Esophagus squamous epithelium (tissue), 5 donors: Measurements from ENCODE around the gene GOLGA8N. TPM values are rescaled to one million over a fixed set of nuclear protein-coding genes. Genes with fewer than 3 reads are reported as not detected.
A peak's percentile ranks its signal among the peaks of the same experiment; 100 is the strongest.

ENCODE experiments used
- DNase-seq: peaks from one replicate; lab custom pipeline; 2025; lab: John Stamatoyannopoulos, UW
- H3K27ac ChIP-seq, 4 donors: fragments of 200-600 bp; sonication (generic); one replicate each; pipeline ENCODE4 v1.5.1; 2016 to 2019; ENCODE audit warnings: mild to moderate bottlenecking in 1 of 4
- H3K27me3 ChIP-seq, 4 donors: fragments of 200-600 bp; sonication (generic); 1 replicate in 3 of 4; 2 replicates in 1 of 4; pipeline versions ENCODE4 v1.5.1 to v1.6.0; 2017 to 2021; ENCODE audit warnings: antibody characterized with exemption in 1 of 4
- H3K36me3 ChIP-seq, 3 donors: fragments of 200-600 bp; sonication (generic); one replicate each; pipeline ENCODE4 v1.5.1; 2016 to 2019
- H3K4me1 ChIP-seq, 3 donors: fragments of 200-600 bp; sonication (generic); one replicate each; pipeline ENCODE4 v1.5.1; 2017 to 2019
- H3K4me3 ChIP-seq, 4 donors: fragments of 200-600 bp; sonication (generic); 1 replicate in 3 of 4; 2 replicates in 1 of 4; pipeline ENCODE4 v1.5.1; 2016 to 2019; ENCODE audit warnings: mild to moderate bottlenecking in 2 of 4, moderate library complexity in 1 of 4
- H3K9me3 ChIP-seq, 3 donors: fragments of 200-600 bp; sonication (generic); one replicate each; pipeline ENCODE4 v1.5.1; 2016 to 2019
- CTCF ChIP-seq, 6 experiments: fragments of 450-650 bp in 4 of 6; fragments of 200-600 bp in 2 of 6; sonication (generic) in 2 of 6; IDR thresholded peaks; one replicate each; pipeline ENCODE4 v1.5.1; 2016 to 2019; ENCODE audit warnings: antibody characterized with exemption in 6 of 6, mild to moderate bottlenecking in 4 of 6, moderate library complexity in 4 of 6
- POLR2A ChIP-seq, 4 donors: fragments of 450-650 bp; IDR thresholded peaks; one replicate each; pipeline ENCODE4 v1.6.1; 2017; ENCODE audit warnings: antibody characterized with exemption in 4 of 4, mild to moderate bottlenecking in 4 of 4, moderate library complexity in 3 of 4
- WGBS, 2 donors: methylation state at CpG; one replicate each; pipeline ENCODE4 v1.1.5; 2018; 5-methylcytosine and 5-hydroxymethylcytosine counted together
- intact Hi-C: fragments of 100-400 bp; cut with DNase I; formaldehyde crosslinking; loops from one replicate; pipeline ENCODE4 v1.15.0; 2022
- small RNA-seq, 4 donors: library from RNA; depleted of rRNA; stranded (forward); fragments of <200 nt; gene quantifications; one replicate each; pipeline ENCODE3, GENCODE V24; 2016
- total RNA-seq, 4 donors: library from RNA; depleted of rRNA; stranded (reverse); fragments of >200 nt; gene quantifications; one replicate each; pipeline ENCODE4 v1.1.0, GENCODE V29; 2016
- donor health status: DM: yes; HTN: yes; CAD: no.

GOLGA8N gene
- total RNA-seq, 4 donors from 2014 or later: 2.1 to 6.5 (median 2.9) TPM

- no peak overlapping the region for H3K27ac ChIP-seq
- TF ChIP-seq POLR2A (IDR thresholded peaks at IDR 0.05): no peak
- TF ChIP-seq CTCF (IDR thresholded peaks at IDR 0.05): peak; percentile 47 to 92 (median 85)
- H3K27me3 ChIP-seq: no peaks in the 10 kb centered on the region
- no peak for DNase-seq
- H3K4me1 ChIP-seq: no peaks in the 10 kb centered on the region
- no peaks in the 10 kb centered on the region for H3K36me3 ChIP-seq
- no peaks in the 10 kb centered on the region for H3K9me3 ChIP-seq
- H3K4me3 ChIP-seq: no peak overlapping the region
- WGBS, 2 donors: 38 to 53% methylated on average over 4 to 6 of the region's 6 CpGs
- intact Hi-C loops: no loop called here
Observed at GRCh38 chr15:32651229-32651837, 58.1 kb downstream of the GOLGA8N start.

- Histone ChIP-seq H3K27ac (no peak overlapping the region), H3K36me3 (no peaks in the 10 kb centered on the region), H3K4me1 (peaks cover 0 to 5% (median 0%) of the 10 kb centered on the region in 3 donors), H3K4me3 (no peak overlapping the region), H3K9me3 (no peaks in the 10 kb centered on the region), H3K27me3 (no peaks in the 10 kb centered on the region)
- DNase-seq: no peak
- intact Hi-C loops: no loop called here
- no peak for TF ChIP-seq POLR2A (IDR thresholded peaks at IDR 0.05)
- TF ChIP-seq CTCF (IDR thresholded peaks at IDR 0.05): no peak
- WGBS, 2 donors: 68 to 73% methylated on average over 3 of the region's 3 CpGs
Observed at GRCh38 chr15:32652178-32652577, 58.9 kb downstream of the GOLGA8N start.

- 59 to 66% methylated on average over 4 of the region's 4 CpGs for WGBS, 2 donors
- intact Hi-C loops: no loop called here
Observed at GRCh38 chr15:32656091-32656490, 62.8 kb downstream of the GOLGA8N start.

GRCh38 chr15:32656496-32656895 is 63.2 kb downstream of the GOLGA8N start:
- TF ChIP-seq CTCF (IDR thresholded peaks at IDR 0.05) (no peak), POLR2A (IDR thresholded peaks at IDR 0.05) (no peak)
- no peak overlapping the region for H3K4me3 ChIP-seq
- H3K9me3 ChIP-seq: no peaks in the 10 kb centered on the region
- intact Hi-C loops: no loop called here
- WGBS, 2 donors: 93 to 95% methylated on average over 9 of the region's 9 CpGs
- H3K36me3 ChIP-seq: no peaks in the 10 kb centered on the region
- peaks cover 4 to 40% (median 11%) of the 10 kb centered on the region in 3 donors for H3K4me1 ChIP-seq
- no peak for DNase-seq
- H3K27me3 ChIP-seq: no peaks in the 10 kb centered on the region
- H3K27ac ChIP-seq: no peak overlapping the region

More at GRCh38 chr15:32656091-32656490, 62.8 kb downstream of the GOLGA8N start:
- Histone ChIP-seq H3K9me3 (no peaks in the 10 kb centered on the region), H3K4me3 (no peak overlapping the region), H3K27me3 (no peaks in the 10 kb centered on the region), H3K27ac (no peak overlapping the region), H3K36me3 (no peaks in the 10 kb centered on the region), H3K4me1 (peaks cover 4 to 40% (median 11%) of the 10 kb centered on the region in 3 donors)
- TF ChIP-seq POLR2A (IDR thresholded peaks at IDR 0.05) (no peak), CTCF (IDR thresholded peaks at IDR 0.05) (no peak)
- no peak for DNase-seq

Small RNA genes within 50 kb of the gene (small RNA-seq; reads per million reads assigned to genes)
- 0 reads per million in 4 donors for gene RN7SL286P

Other genes starting within 250 kb of the GOLGA8N start
- under 1 TPM in 1 of 4 donors, not detected in 3; 0.57 TPM for gene GOLGA8K, start 190.2 kb upstream of the GOLGA8N start, total RNA-seq
- under 1 TPM in 1 of 4 donors, not detected in 3; 0.19 TPM for gene GOLGA8O, start 137.8 kb upstream of the GOLGA8N start, total RNA-seq
- 10 to 100 TPM in 2 of 4 donors, 1 to 10 TPM in 2; 4.7 to 17.4 (median 8.1) TPM for gene ARHGAP11A, start 22.0 kb downstream of the GOLGA8N start, total RNA-seq
- 1 to 10 TPM in 1 of 4 donors, not detected in 3; 1.1 TPM for gene SCG5, start 48.3 kb downstream of the GOLGA8N start, total RNA-seq
- 10 to 100 TPM in 1 of 4 donors, 1 to 10 TPM in 2, under 1 TPM in 1; 0.30 to 11.6 (median 6.4) TPM for gene GREM1, start 124.5 kb downstream of the GOLGA8N start, total RNA-seq